Smooth muscle cell (in vitro differentiated cells): Measurements from ENCODE around the gene ASIP. TPM values are rescaled to one million over a fixed set of nuclear protein-coding genes. Genes with fewer than 3 reads are reported as not detected.

Experiments used
- DNase-seq: peaks from one replicate; lab custom pipeline; 2025; ENCODE audit not compliant: unreplicated experiment; lab: John Stamatoyannopoulos, UW
- H2AFZ ChIP-seq: fragments of 200-600 bp; sonication (generic); 2 replicates; pipeline ENCODE4 v1.6.0; 2016; ENCODE audit warnings: antibody characterized with exemption, low read depth, mild to moderate bottlenecking
- H3F3A ChIP-seq: fragments of 200-600 bp; sonication (generic); 2 replicates; pipeline ENCODE4 v1.6.0; 2017; ENCODE audit warnings: antibody characterized with exemption, low read depth
- H3K27ac ChIP-seq: fragments of 200-600 bp; sonication (generic); 2 replicates; pipeline ENCODE4 v1.5.1; 2016; ENCODE audit warnings: low read depth, mild to moderate bottlenecking
- H3K27me3 ChIP-seq: fragments of 200-600 bp; sonication (generic); 2 replicates; pipeline ENCODE4 v1.6.1; 2016; ENCODE audit warnings: low read depth, mild to moderate bottlenecking
- H3K36me3 ChIP-seq: fragments of 200-600 bp; sonication (generic); 2 replicates; pipeline ENCODE4 v1.5.1; 2016; ENCODE audit warnings: low read depth
- H3K4me1 ChIP-seq: fragments of 200-600 bp; sonication (generic); 2 replicates; pipeline ENCODE4 v1.5.1; 2016; ENCODE audit warnings: low read depth
- H3K4me2 ChIP-seq: fragments of 200-600 bp; sonication (generic); 2 replicates; pipeline ENCODE4 v1.6.0; 2016; ENCODE audit warnings: mild to moderate bottlenecking
- H3K4me3 ChIP-seq: fragments of 200-600 bp; sonication (generic); 2 replicates; pipeline ENCODE4 v1.5.1; 2016; ENCODE audit warnings: mild to moderate bottlenecking
- H3K79me2 ChIP-seq: fragments of 200-600 bp; sonication (generic); 2 replicates; pipeline ENCODE4 v1.6.0; 2016; ENCODE audit warnings: low read depth, mild to moderate bottlenecking
- H3K9ac ChIP-seq: fragments of 200-600 bp; sonication (generic); 2 replicates; pipeline ENCODE4 v1.6.0; 2016; ENCODE audit warnings: low read depth
- H3K9me3 ChIP-seq: fragments of 200-600 bp; sonication (generic); replicated peaks from 2 replicates; pipeline ENCODE4 v1.5.1; 2016; ENCODE audit warnings: low read depth
- H4K20me1 ChIP-seq: fragments of 200-600 bp; sonication (generic); 2 replicates; pipeline ENCODE4 v1.6.0; 2016; ENCODE audit warnings: low read depth
- WGBS: methylation state at CpG from one replicate; pipeline ENCODE4 v1.1.7; 2016; ENCODE audit warnings: low lambda C conversion rate; 5-methylcytosine and 5-hydroxymethylcytosine counted together
- polyA plus RNA-seq: library from polyadenylated mRNA; unstranded; fragments of >200 nt; fragmentation: Nextera tagmentation; extraction: Ambion mirVana; gene quantifications from 2 replicates; pipeline ENCODE4 v1.2.1, GENCODE V29; 2016
- total RNA-seq: library from RNA; depleted of rRNA; stranded (reverse); fragments of >200 nt; gene quantifications from 2 replicates; pipeline ENCODE4 v1.2.3, GENCODE V29; 2014
- TF ChIP-seq, protein P1 (sequence below): fragments of 200-600 bp; sonication (generic); IDR thresholded peaks from 2 replicates; pipeline ENCODE4 v1.5.1; 2017; ENCODE audit warnings: borderline replicate concordance, mild to moderate bottlenecking, antibody characterized with exemption; ENCODE audit not compliant: insufficient read depth, poor library complexity, severe bottlenecking

ASIP gene
- total and polyA plus RNA-seq, 2 experiments from 2014 or later = not detected

- no peaks in the 10 kb centered on the region for H3K79me2 ChIP-seq
- no peaks in the 10 kb centered on the region for H4K20me1 ChIP-seq
- H3K36me3 ChIP-seq = no peaks in the 10 kb centered on the region
- H3K4me3 ChIP-seq = no peak overlapping the region
- H3K9ac ChIP-seq = no peak overlapping the region
- no peak overlapping the region for H2AFZ ChIP-seq
- no peaks in the 10 kb centered on the region for H3K27me3 ChIP-seq
- H3K9me3 ChIP-seq = no peaks in the 10 kb centered on the region
- no peak for DNase-seq
- TF ChIP-seq, protein P1, sequence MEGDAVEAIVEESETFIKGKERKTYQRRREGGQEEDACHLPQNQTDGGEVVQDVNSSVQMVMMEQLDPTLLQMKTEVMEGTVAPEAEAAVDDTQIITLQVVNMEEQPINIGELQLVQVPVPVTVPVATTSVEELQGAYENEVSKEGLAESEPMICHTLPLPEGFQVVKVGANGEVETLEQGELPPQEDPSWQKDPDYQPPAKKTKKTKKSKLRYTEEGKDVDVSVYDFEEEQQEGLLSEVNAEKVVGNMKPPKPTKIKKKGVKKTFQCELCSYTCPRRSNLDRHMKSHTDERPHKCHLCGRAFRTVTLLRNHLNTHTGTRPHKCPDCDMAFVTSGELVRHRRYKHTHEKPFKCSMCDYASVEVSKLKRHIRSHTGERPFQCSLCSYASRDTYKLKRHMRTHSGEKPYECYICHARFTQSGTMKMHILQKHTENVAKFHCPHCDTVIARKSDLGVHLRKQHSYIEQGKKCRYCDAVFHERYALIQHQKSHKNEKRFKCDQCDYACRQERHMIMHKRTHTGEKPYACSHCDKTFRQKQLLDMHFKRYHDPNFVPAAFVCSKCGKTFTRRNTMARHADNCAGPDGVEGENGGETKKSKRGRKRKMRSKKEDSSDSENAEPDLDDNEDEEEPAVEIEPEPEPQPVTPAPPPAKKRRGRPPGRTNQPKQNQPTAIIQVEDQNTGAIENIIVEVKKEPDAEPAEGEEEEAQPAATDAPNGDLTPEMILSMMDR = no peak
- no peak overlapping the region for H3K4me2 ChIP-seq
- WGBS = 95% methylated on average over 4 of the region's 4 CpGs
- no peak overlapping the region for H3K27ac ChIP-seq
- H3K4me1 ChIP-seq = no peaks in the 10 kb centered on the region
- peaks cover 7% of the 10 kb centered on the region for H3F3A ChIP-seq
Observed at GRCh38 chr20:34210271-34210670, 31.0 kb upstream of the ASIP start.

GRCh38 chr20:34211591-34211990 lies 29.6 kb upstream of the ASIP start:
- Histone ChIP-seq H3K4me1 (peaks cover 4% of the 10 kb centered on the region), H2AFZ (no peak overlapping the region), H3K27ac (no peak overlapping the region), H3K9ac (no peak overlapping the region), H3K36me3 (no peaks in the 10 kb centered on the region), H3K9me3 (no peaks in the 10 kb centered on the region), H3F3A (peaks cover 12% of the 10 kb centered on the region), H3K4me3 (no peak overlapping the region), H3K4me2 (no peak overlapping the region), H3K79me2 (no peaks in the 10 kb centered on the region), H3K27me3 (no peaks in the 10 kb centered on the region), H4K20me1 (no peaks in the 10 kb centered on the region)
- 78% methylated on average over 2 of the region's 2 CpGs for WGBS
- DNase-seq = no peak
- TF ChIP-seq, protein P1 = no peak

GRCh38 chr20:34213213-34213612 lies 28.0 kb upstream of the ASIP start:
- Histone ChIP-seq H4K20me1 (no peaks in the 10 kb centered on the region), H3K4me3 (no peak overlapping the region), H3K9me3 (no peaks in the 10 kb centered on the region), H3K79me2 (no peaks in the 10 kb centered on the region), H3K4me2 (no peak overlapping the region), H3K36me3 (no peaks in the 10 kb centered on the region), H3K4me1 (peaks cover 5% of the 10 kb centered on the region), H3F3A (peaks cover 12% of the 10 kb centered on the region), H3K9ac (no peak overlapping the region), H3K27me3 (no peaks in the 10 kb centered on the region), H2AFZ (no peak overlapping the region), H3K27ac (no peak overlapping the region)
- DNase-seq = no peak
- TF ChIP-seq, protein P1 = no peak
- 84% methylated on average over 2 of the region's 2 CpGs for WGBS

DNA sequence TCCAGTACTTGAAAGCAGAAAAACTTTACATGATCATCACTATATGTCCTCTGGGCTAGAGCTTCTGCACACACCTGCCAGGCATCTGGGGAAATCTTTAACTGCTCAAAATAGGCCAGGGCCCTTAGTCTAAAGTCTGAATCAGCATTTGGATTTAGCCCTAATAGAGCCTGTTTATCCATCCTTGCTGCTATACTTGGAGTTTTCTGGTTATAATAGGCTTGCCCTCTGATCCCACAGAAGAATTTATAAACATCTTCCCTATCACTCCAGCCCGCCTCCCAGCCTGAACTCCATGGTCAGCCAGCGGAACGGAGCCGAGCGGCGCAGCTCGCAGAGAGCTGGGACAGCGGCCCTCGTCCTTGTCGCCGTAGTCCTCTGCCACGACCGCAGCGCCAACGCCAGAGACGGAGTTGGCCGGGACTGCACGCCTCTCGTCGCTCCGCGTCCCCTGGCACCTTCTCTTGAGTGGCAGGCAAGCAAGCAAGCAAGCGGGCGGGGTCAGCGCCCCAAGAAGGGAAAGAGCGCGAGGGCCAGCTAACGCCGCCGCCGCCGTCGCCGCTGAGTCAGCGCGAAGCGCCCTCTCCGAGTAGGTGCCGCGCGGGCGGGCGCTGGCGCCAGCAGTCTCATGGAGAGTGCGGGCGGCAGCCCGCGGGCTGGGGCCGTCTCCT lies 25.4 kb upstream of the ASIP start:
- Histone ChIP-seq H2AFZ (peak overlapping the region; percentile 86), H3K4me1 (peaks cover 5% of the 10 kb centered on the region), H3K36me3 (no peaks in the 10 kb centered on the region), H3K4me3 (peak overlapping the region; percentile 52), H3F3A (peaks cover 12% of the 10 kb centered on the region), H3K27ac (peak overlapping the region; percentile 58), H3K27me3 (no peaks in the 10 kb centered on the region), H4K20me1 (no peaks in the 10 kb centered on the region), H3K79me2 (no peaks in the 10 kb centered on the region), H3K9ac (no peak overlapping the region), H3K9me3 (no peaks in the 10 kb centered on the region), H3K4me2 (peak overlapping the region; percentile 85)
- TF ChIP-seq, protein P1 = no peak
- WGBS = 2% methylated on average over 49 of the region's 49 CpGs
- DNase-seq = peak; percentile 49
